Measurements from ENCODE around the gene ST6GALNAC4.

The ST6GALNAC4 gene

DNA sequence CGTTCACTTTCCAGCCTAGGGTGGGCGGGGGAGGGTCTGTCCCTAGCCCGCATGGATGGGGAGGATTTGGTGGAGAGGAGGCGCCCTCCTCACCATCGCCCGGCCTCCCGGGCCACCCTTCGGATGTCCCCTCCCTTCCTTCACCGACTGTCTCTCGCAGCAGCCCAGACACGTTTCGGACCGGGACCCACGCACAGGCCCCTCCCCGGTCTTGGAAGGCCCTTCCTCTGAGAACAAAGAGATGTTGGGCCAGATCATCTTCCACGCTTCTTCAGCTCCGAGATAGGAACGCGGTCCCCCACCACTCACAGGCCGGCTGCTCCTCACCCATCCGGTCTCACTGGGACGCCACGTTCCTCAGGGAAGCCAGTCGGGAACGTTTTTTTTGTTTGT lies 21.5 kb upstream of the ST6GALNAC4 start:
- TF ChIP-seq CTCF (IDR thresholded peaks at IDR 0.05) = no peak

- TF ChIP-seq CTCF (IDR thresholded peaks at IDR 0.05) = no peak
Measured at GRCh38 chr9:127937388-127938297, 20.8 kb upstream of the ST6GALNAC4 start, which contains the start of gene DPM2. Gene DPM2, minus strand, starts transcription at chr9:127937854. Its CDS starts 34 bp downstream, at chr9:127937820.

- no peak for TF ChIP-seq CTCF (IDR thresholded peaks at IDR 0.05)
Measured at GRCh38 chr9:127937056-127937387, 20.2 kb upstream of the ST6GALNAC4 start.

GRCh38 chr9:127936347-127936852 lies 19.6 kb upstream of the ST6GALNAC4 start:
- TF ChIP-seq CTCF (IDR thresholded peaks at IDR 0.05) = no peak

GRCh38 chr9:127935765-127936221 lies 19.0 kb upstream of the ST6GALNAC4 start:
- TF ChIP-seq CTCF (IDR thresholded peaks at IDR 0.05) = no peak

- TF ChIP-seq CTCF (IDR thresholded peaks at IDR 0.05) = no peak
Measured at GRCh38 chr9:127934986-127935385, 18.1 kb upstream of the ST6GALNAC4 start.

- no peak for TF ChIP-seq CTCF (IDR thresholded peaks at IDR 0.05)
Measured at GRCh38 chr9:127934248-127934647, 17.4 kb upstream of the ST6GALNAC4 start.

Data from LNCAP (cell line).